Small intestine (tissue), 7 donors: ENCODE results near the gene DOCK1. TPM values are rescaled to one million over a fixed set of nuclear protein-coding genes. Genes with fewer than 3 reads are reported as not detected.
"Not testable (repeated sequence)": the region's sequence is repeated elsewhere in the genome, so short reads cannot be mapped to it uniquely, and the experiment has no call there.

Experiments used
- DNase-seq, 2 donors: peaks; one replicate each; pipeline versions ENCODE4 v3.0.0 to v3.0.0-alpha.2; 2013
- FAIRE-seq: peaks from 2 replicates; lab custom pipeline; 2012; peaks lifted over from hg19 to GRCh38; lab: Jason Lieb, UNC
- H3K27ac ChIP-seq, 3 donors: one replicate each; pipeline ENCODE4 v1.5.1; 2013; ENCODE audit warnings: low read length in 2 of 3, mild to moderate bottlenecking in 2 of 3, control low read depth in 1 of 3, inconsistent platforms in 1 of 3, low read depth in 1 of 3, moderate library complexity in 1 of 3
- H3K27me3 ChIP-seq, 3 donors: one replicate each; pipeline ENCODE4 v1.6.1; 2013; ENCODE audit warnings: low read length in 3 of 3, inconsistent platforms in 1 of 3; ENCODE audit not compliant: control insufficient read depth in 3 of 3, insufficient read depth in 3 of 3
- H3K36me3 ChIP-seq, 3 donors: one replicate each; pipeline ENCODE4 v1.6.1; 2013; ENCODE audit warnings: low read length in 3 of 3, inconsistent platforms in 1 of 3, low read depth in 1 of 3, mild to moderate bottlenecking in 1 of 3, moderate library complexity in 1 of 3; ENCODE audit not compliant: control insufficient read depth in 3 of 3, insufficient read depth in 2 of 3
- H3K4me1 ChIP-seq, 3 donors: one replicate each; pipeline ENCODE4 v1.6.1; 2013; ENCODE audit warnings: low read length in 2 of 3, inconsistent platforms in 1 of 3, low read depth in 1 of 3, mild to moderate bottlenecking in 1 of 3, moderate library complexity in 1 of 3; ENCODE audit not compliant: control insufficient read depth in 3 of 3, insufficient read depth in 2 of 3
- H3K4me3 ChIP-seq, 3 donors: one replicate each; pipeline ENCODE4 v1.5.1; 2013; ENCODE audit warnings: low read length in 3 of 3, control low read depth in 1 of 3, inconsistent platforms in 1 of 3, low read depth in 1 of 3, mild to moderate bottlenecking in 1 of 3, moderate library complexity in 1 of 3
- H3K9me3 ChIP-seq, 2 donors: one replicate each; pipeline ENCODE4 v1.6.1; 2013; ENCODE audit warnings: low read depth in 1 of 2, low read length in 1 of 2; ENCODE audit not compliant: control insufficient read depth in 2 of 2, insufficient read depth in 1 of 2
- WGBS, 3 donors: extraction: QIAGEN DNeasy Blood & Tissue Kit; methylation state at CpG; one replicate each; pipeline ENCODE4 v1.1.7; 2013; 5-methylcytosine and 5-hydroxymethylcytosine counted together
- polyA plus RNA-seq, 4 donors: library from polyadenylated mRNA; stranded (reverse) in 3 of 4; unstranded in 1 of 4; fragments of 200-250 nt in 3 of 4; fragments of 120-200 nt in 1 of 4; gene quantifications; one replicate each; pipeline versions ENCODE4 v1.2.1 to v1.2.3, GENCODE V29; 2013
- donor health status: healthy with polysubstance abuse.
- donor health status: control.
- donor health status: control.
- donor health status: Bipolar disorder and iron deficiency.
- donor health status: healthy.

Gene DOCK1
- polyA plus RNA-seq, 4 donors, result 16.8 to 27.0 (median 22.1) TPM

DNA sequence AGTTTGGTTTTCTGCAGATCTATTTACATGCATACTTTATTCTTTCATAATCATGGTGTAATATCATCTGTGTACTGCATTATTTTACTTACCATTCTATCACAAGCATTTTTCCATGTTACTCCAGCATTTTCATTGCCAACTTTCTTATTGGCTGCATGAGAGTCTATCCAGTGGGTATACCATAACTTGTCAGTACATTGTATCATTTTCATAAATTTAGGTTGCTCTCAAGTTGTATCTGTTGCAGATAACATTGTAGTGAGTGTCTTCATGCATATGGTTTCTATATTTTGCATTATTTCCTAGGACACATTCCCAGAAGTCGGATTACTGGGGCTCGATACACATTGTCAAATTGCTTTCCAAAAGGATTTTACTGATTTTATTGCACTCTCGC lies 378.3 kb downstream of the DOCK1 start:
- DNase-seq (no peak), FAIRE-seq (no peak)
- H3K4me3 ChIP-seq, result no peak overlapping the region
- peaks cover 0 to 10% (median 0%) of the 10 kb centered on the region in 3 donors for H3K36me3 ChIP-seq
- 71 to 95% (median 88%) methylated on average over 3 of the region's 3 CpGs for WGBS, 3 donors
- no peaks in the 10 kb centered on the region for H3K27me3 ChIP-seq
- peaks cover 0 to 4% of the 10 kb centered on the region in 2 donors for H3K9me3 ChIP-seq
- no peak overlapping the region for H3K27ac ChIP-seq
- peaks cover 0 to 10% (median 0%) of the 10 kb centered on the region in 3 donors for H3K4me1 ChIP-seq

DNA sequence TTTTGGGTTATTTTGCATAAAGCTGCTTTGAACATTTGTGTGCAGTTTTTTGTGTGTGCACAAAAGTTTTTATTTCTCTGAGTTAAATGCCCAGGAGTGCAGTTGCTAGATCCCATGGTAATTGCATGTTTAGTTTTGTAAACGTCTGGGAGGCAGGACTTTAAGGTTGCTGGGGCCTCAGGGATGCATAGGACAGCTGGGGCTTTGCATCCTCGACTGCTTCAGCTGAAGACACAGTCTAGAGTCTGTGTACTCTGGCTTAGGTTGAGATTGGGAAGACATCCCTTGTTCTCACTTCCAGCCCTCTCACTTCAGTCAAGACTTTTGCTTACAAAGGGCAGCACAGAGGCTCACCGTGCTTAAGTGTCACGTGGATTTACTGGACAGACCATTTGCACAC lies 385.6 kb downstream of the DOCK1 start:
- H3K4me3 ChIP-seq, result no peak overlapping the region
- 72 to 78% (median 76%) methylated on average over 4 of the region's 4 CpGs for WGBS, 3 donors

DNA sequence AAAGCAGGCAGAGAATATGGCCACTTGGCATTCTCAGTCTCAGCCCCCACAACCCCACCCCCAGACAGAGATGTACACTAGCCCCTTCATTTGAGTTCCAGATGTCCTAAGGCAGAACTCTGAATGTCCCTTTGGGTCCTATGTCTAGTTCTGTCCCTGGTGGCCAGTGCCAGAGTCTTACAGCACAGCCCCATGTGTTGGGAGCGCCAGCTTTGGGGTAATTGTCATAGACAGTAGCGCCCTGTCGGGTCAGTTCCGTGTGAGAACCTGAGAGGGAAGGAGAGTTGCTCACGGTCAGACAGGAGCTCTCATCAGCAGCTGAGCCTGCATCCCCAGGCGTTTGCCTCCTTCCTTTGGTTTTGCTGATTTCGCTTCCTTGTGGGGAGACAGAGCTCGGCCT lies 386.1 kb downstream of the DOCK1 start:
- peaks cover 0 to 6% (median 0%) of the 10 kb centered on the region in 3 donors for H3K36me3 ChIP-seq
- WGBS, 3 donors, result 91 to 95% (median 92%) methylated on average over 8 of the region's 8 CpGs
- FAIRE-seq (no peak), DNase-seq (no peak)
- H3K9me3 ChIP-seq, result peaks cover 0 to 4% of the 10 kb centered on the region in 2 donors
- no peak overlapping the region for H3K4me3 ChIP-seq
- H3K4me1 ChIP-seq, result no peaks in the 10 kb centered on the region
- H3K27ac ChIP-seq, result no peak overlapping the region
- no peaks in the 10 kb centered on the region for H3K27me3 ChIP-seq

More for the DNA sequence above, 385.6 kb downstream of the DOCK1 start:
- H3K27me3 ChIP-seq, result no peaks in the 10 kb centered on the region
- peaks cover 0 to 6% (median 0%) of the 10 kb centered on the region in 3 donors for H3K36me3 ChIP-seq
- DNase-seq (no peak), FAIRE-seq (no peak)
- H3K27ac ChIP-seq, result no peak overlapping the region
- H3K9me3 ChIP-seq, result peaks cover 0 to 4% of the 10 kb centered on the region in 2 donors
- H3K4me1 ChIP-seq, result no peaks in the 10 kb centered on the region

DNA sequence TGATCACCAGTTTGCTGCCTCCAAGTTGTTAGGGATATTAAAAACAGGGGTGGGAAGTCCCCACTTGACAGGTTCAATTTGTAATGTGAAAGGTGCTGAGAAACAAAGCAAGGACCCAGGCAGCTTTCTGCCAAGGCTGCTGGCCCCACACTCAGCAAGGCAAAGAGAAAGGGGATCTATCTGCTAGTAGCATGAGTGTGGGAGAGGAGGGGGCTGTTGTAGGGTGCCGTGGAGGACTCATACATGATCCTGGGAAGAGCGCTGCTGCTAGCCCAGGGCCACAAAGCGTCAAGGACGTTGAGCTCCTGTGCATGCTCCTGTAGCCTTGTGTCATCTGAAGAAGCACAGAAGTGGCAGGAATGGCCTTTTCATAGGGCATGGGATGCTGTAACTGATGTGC lies 387.7 kb downstream of the DOCK1 start:
- 90 to 100% (median 94%) methylated on average over 4 of the region's 4 CpGs for WGBS, 3 donors
- Histone ChIP-seq H3K4me1 (no peaks in the 10 kb centered on the region), H3K27ac (no peak overlapping the region), H3K36me3 (peaks cover 0 to 6% (median 0%) of the 10 kb centered on the region in 3 donors), H3K4me3 (no peak overlapping the region), H3K9me3 (no peaks in the 10 kb centered on the region), H3K27me3 (no peaks in the 10 kb centered on the region)
- DNase-seq, result no peak
- no peak for FAIRE-seq

DNA sequence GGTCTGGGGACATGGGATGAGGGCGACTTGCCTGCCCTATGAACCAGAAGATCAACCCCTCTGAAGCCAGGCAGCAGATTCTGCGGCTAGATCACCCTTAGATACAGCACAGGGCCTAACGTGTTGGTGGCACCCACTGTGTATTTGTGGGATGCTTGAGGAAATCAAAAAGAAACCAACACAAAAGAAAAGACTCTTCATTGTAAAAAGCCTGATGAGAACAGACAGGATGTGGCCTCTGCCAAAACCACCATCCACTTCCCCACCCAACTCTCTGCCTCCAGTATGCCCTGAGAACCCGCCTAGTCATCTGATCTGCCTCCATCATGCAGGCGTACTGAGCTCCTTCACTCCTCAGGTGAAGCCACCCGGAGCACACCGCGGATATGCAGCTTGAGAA lies 388.4 kb downstream of the DOCK1 start:
- H3K4me3 ChIP-seq, result no peak overlapping the region
- DNase-seq (no peak), FAIRE-seq (no peak)
- no peaks in the 10 kb centered on the region for H3K9me3 ChIP-seq
- H3K4me1 ChIP-seq, result no peaks in the 10 kb centered on the region
- no peaks in the 10 kb centered on the region for H3K27me3 ChIP-seq
- H3K27ac ChIP-seq, result no peak overlapping the region
- 75 to 87% (median 82%) methylated on average over 8 of the region's 8 CpGs for WGBS, 3 donors
- H3K36me3 ChIP-seq, result peaks cover 0 to 6% (median 0%) of the 10 kb centered on the region in 3 donors

DNA sequence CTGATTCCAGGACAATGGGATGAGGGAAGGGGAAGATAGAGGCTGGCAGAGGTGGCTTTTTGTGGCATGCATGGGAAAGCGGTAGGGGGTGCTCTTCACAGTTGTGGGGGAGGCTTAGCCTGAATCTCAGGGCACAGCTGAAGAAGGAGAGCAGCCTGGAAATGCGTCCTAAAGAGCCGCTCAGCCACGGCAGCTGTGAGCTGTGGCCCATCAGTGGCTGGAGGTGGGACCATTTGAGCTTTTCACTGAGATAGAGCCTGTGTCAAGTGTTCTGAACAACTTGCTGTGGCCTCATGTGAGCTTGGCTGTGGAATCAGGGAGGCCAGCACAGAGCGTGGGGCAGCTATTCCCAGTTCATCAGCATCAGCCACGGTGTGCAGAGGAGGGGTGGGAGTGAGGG lies 391.5 kb downstream of the DOCK1 start:
- Histone ChIP-seq H3K9me3 (no peaks in the 10 kb centered on the region), H3K27me3 (no peaks in the 10 kb centered on the region), H3K27ac (no peak overlapping the region), H3K36me3 (peaks cover 0 to 9% (median 0%) of the 10 kb centered on the region in 3 donors), H3K4me3 (no peak overlapping the region), H3K4me1 (peaks cover 0 to 13% (median 6%) of the 10 kb centered on the region in 3 donors)
- no peak for DNase-seq
- 84 to 97% (median 94%) methylated on average over 6 of the region's 6 CpGs for WGBS, 3 donors
- no peak for FAIRE-seq

DNA sequence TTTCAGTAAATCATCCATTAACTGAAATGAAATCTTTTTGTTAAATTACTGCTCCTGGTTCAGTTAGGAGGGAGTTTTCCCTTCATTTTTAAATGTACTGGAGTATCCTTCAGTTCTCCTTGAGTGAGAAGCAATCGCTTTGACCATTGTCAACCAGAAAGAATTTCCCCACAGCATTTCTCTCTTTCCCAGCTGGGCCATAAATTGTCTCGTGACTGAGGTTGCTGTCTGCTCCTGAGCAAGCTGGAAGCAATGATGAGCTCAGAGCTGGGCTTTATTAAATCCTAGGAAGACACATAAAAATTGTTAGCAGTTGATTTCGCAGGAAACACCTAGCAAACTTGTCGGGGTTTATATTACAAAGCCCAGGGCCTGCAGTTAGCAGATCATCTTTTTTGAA lies 393.2 kb downstream of the DOCK1 start:
- no peaks in the 10 kb centered on the region for H3K27me3 ChIP-seq
- peaks cover 0 to 9% (median 0%) of the 10 kb centered on the region in 3 donors for H3K36me3 ChIP-seq
- H3K9me3 ChIP-seq, result no peaks in the 10 kb centered on the region
- FAIRE-seq (no peak), DNase-seq (peak in 1 of 2 donors; percentile 56)
- WGBS, 3 donors, result 78 to 82% (median 80%) methylated on average over 4 of the region's 4 CpGs
- H3K4me3 ChIP-seq, result no peak overlapping the region
- H3K4me1 ChIP-seq, result peaks cover 0 to 18% (median 6%) of the 10 kb centered on the region in 3 donors
- H3K27ac ChIP-seq, result no peak overlapping the region

DNA sequence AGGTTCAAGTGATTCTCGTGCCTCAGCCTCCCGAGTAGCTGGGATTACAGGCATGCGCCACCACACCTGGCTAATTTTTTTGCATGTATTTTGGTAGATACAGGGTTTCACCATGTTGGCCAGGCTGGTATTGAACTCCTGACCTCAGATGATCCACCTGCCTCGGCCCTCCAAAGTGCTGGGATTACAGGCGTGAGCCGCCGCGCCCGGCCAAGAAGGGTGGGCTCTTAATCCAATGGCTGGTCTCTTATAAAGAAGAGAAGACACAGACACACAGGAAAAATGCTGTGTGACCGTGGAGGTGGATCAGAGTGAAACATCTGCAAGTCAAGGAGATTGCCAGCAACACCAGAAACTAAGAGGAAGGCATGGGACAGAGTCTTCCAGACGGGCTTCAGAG lies 394.0 kb downstream of the DOCK1 start:
- WGBS, 3 donors, result 91 to 95% (median 95%) methylated on average over 11 of the region's 11 CpGs
- peaks cover 0 to 18% (median 6%) of the 10 kb centered on the region in 3 donors for H3K4me1 ChIP-seq
- not testable (repeated sequence) for H3K27me3 ChIP-seq, FAIRE-seq, H3K27ac ChIP-seq, DNase-seq, H3K4me3 ChIP-seq, H3K36me3 ChIP-seq, H3K9me3 ChIP-seq
